KMS-11 (cell line): ENCODE results near the gene GABRR2.

Experiments
- H2AFZ ChIP-seq: fragments of 200-600 bp; sonication (generic); 2 replicates; pipeline ENCODE4 v1.6.1; 2016; ENCODE audit warnings: antibody characterized with exemption, mixed run types, low read depth
- H3K27ac ChIP-seq: fragments of 200-600 bp; sonication (generic); 2 replicates; pipeline ENCODE4 v1.6.1; 2016; ENCODE audit warnings: mild to moderate bottlenecking, mixed run types
- H3K27me3 ChIP-seq: fragments of 200-600 bp; sonication (generic); 2 replicates; pipeline ENCODE4 v1.6.1; 2017; ENCODE audit warnings: mild to moderate bottlenecking, low read depth, mixed run types, moderate library complexity; ENCODE audit not compliant: insufficient read depth
- H3K36me3 ChIP-seq: fragments of 200-600 bp; sonication (generic); 2 replicates; pipeline ENCODE4 v1.6.1; 2017; ENCODE audit warnings: mild to moderate bottlenecking, mixed run types; ENCODE audit not compliant: insufficient read depth
- H3K4me1 ChIP-seq: fragments of 200-600 bp; sonication (generic); 2 replicates; pipeline ENCODE4 v1.6.1; 2016; ENCODE audit warnings: mild to moderate bottlenecking, low read depth, mixed run types; ENCODE audit not compliant: poor library complexity, severe bottlenecking
- H3K4me2 ChIP-seq: fragments of 200-600 bp; sonication (generic); 2 replicates; pipeline ENCODE4 v1.7.0; 2016; ENCODE audit warnings: mild to moderate bottlenecking, mixed run types
- H3K4me3 ChIP-seq: fragments of 200-600 bp; sonication (generic); IDR thresholded peaks from 2 replicates; pipeline ENCODE4 v1.6.1; 2017; ENCODE audit warnings: low read depth, low read length, mixed read lengths; ENCODE audit not compliant: insufficient read depth
- H3K79me2 ChIP-seq: fragments of 200-600 bp; sonication (generic); 2 replicates; pipeline ENCODE4 v1.6.1; 2016; ENCODE audit warnings: low read depth, mixed run types; ENCODE audit not compliant: insufficient read depth
- H3K9ac ChIP-seq: fragments of 200-600 bp; sonication (generic); 2 replicates; pipeline ENCODE4 v1.6.1; 2016; ENCODE audit warnings: mild to moderate bottlenecking, mixed run types
- H4K20me1 ChIP-seq: fragments of 200-600 bp; sonication (generic); 2 replicates; pipeline ENCODE4 v1.6.1; 2016; ENCODE audit warnings: mild to moderate bottlenecking, mixed run types; ENCODE audit not compliant: insufficient read depth
- CTCF ChIP-seq: fragments of 200-600 bp; sonication (generic); conservative IDR thresholded peaks from 2 replicates; pipeline ENCODE4 v1.6.1; 2017; ENCODE audit warnings: low read depth, mild to moderate bottlenecking, antibody characterized with exemption, low read length, moderate library complexity, mixed read lengths

The GABRR2 gene

GRCh38 chr6:89221129-89221528 is 94.0 kb downstream of the GABRR2 start:
- H3K4me2 ChIP-seq: no peak overlapping the region
- no peak overlapping the region for H3K4me3 ChIP-seq
- no peak for TF ChIP-seq CTCF
- no peaks in the 10 kb centered on the region for H4K20me1 ChIP-seq
- no peak overlapping the region for H3K9ac ChIP-seq
- H3K27ac ChIP-seq: no peak overlapping the region
- no peaks in the 10 kb centered on the region for H3K27me3 ChIP-seq
- H3K36me3 ChIP-seq: no peaks in the 10 kb centered on the region
- H3K79me2 ChIP-seq: no peaks in the 10 kb centered on the region
- H2AFZ ChIP-seq: no peak overlapping the region
- H3K4me1 ChIP-seq: peaks cover 19% of the 10 kb centered on the region

GRCh38 chr6:89217299-89217910 is 97.7 kb downstream of the GABRR2 start, which contains the start of gene GABRR1:
TSS of gene GABRR1 (minus strand) at chr6:89217358. CDS start at chr6:89217322, 36 bp downstream.
- no peak for TF ChIP-seq CTCF
- no peak within 1 kb of the TSS; the same call in 1 of the 2 replicates for H3K9ac ChIP-seq
- H3K27me3 ChIP-seq: no peaks in the 10 kb centered on the region
- H3K79me2 ChIP-seq: no peaks in the 10 kb centered on the region
- H2AFZ ChIP-seq: peak within 1 kb of the TSS; percentile 52; the same call in 1 of the 2 replicates
- peaks cover 52% of the 10 kb centered on the region for H3K4me1 ChIP-seq
- peak within 1 kb of the TSS; percentile 92 for H3K4me2 ChIP-seq
- H3K36me3 ChIP-seq: no peaks in the 10 kb centered on the region
- H4K20me1 ChIP-seq: no peaks in the 10 kb centered on the region
- H3K27ac ChIP-seq: peak within 1 kb of the TSS; percentile 63
- no peak within 1 kb of the TSS for H3K4me3 ChIP-seq

GRCh38 chr6:89216411-89216810 is 98.7 kb downstream of the GABRR2 start:
- H3K4me1 ChIP-seq: peaks cover 52% of the 10 kb centered on the region
- no peaks in the 10 kb centered on the region for H4K20me1 ChIP-seq
- H3K27me3 ChIP-seq: no peaks in the 10 kb centered on the region
- no peak for TF ChIP-seq CTCF
- peak overlapping the region; percentile 92 for H3K4me2 ChIP-seq
- no peak overlapping the region; the same call in 1 of the 2 replicates for H3K9ac ChIP-seq
- no peak overlapping the region for H3K4me3 ChIP-seq
- no peaks in the 10 kb centered on the region for H3K36me3 ChIP-seq
- H2AFZ ChIP-seq: peak overlapping the region; percentile 52; the same call in 1 of the 2 replicates
- H3K27ac ChIP-seq: peak overlapping the region; percentile 63
- H3K79me2 ChIP-seq: no peaks in the 10 kb centered on the region

DNA sequence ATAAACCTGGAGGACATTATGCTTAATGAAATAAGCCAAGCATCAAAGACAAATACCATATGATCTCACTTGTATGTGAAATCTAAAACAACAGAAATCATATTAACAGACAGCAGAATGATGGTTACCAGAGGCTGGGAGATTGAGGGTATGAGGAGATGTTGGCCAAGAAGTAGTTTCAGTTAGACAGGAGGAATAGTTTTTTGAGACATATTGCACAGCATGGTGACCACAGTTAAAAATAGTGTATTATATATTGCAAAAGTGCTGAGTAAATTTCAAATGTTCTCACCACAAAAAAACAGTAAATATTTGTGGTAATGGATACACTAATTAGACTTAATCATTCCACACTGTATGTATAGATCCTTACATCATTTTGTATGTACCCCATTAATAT is 99.7 kb downstream of the GABRR2 start:
- Histone ChIP-seq H3K4me1 (peaks cover 52% of the 10 kb centered on the region), H3K27ac (peak overlapping the region; percentile 63), H3K79me2 (no peaks in the 10 kb centered on the region), H3K9ac (no peak overlapping the region), H3K4me3 (no peak overlapping the region), H3K4me2 (peak overlapping the region; percentile 92), H4K20me1 (no peaks in the 10 kb centered on the region), H2AFZ (peak overlapping the region; percentile 48; the same call in 1 of the 2 replicates), H3K36me3 (no peaks in the 10 kb centered on the region), H3K27me3 (no peaks in the 10 kb centered on the region)
- TF ChIP-seq CTCF: no peak
